SK-N-SH (cell line): ENCODE data around the gene PTPRF.

Source experiments
- CHD2 ChIP-seq: fragments of 150-350 bp; IDR thresholded peaks from 2 replicates; pipeline ENCODE4 v1.6.1; 2018; ENCODE audit warnings: low read length; ENCODE audit not compliant: partially characterized antibody
- ELF1 ChIP-seq: IDR thresholded peaks from 2 replicates; pipeline ENCODE4 v1.4.0; 2012
- FOSL2 ChIP-seq: IDR thresholded peaks from 2 replicates; pipeline ENCODE4 v1.4.0; 2012; ENCODE audit warnings: low read depth, mild to moderate bottlenecking, moderate library complexity, borderline replicate concordance
- GABPA ChIP-seq: IDR thresholded peaks from 2 replicates; pipeline ENCODE4 v1.4.0; 2012; ENCODE audit warnings: low read depth, mild to moderate bottlenecking
- NRF1 ChIP-seq: IDR thresholded peaks from 2 replicates; pipeline ENCODE4 v1.6.1; 2012; ENCODE audit warnings: low read depth, mild to moderate bottlenecking, low read length
- RAD21 ChIP-seq: IDR thresholded peaks from 2 replicates; pipeline ENCODE4 v1.6.1; 2012; ENCODE audit warnings: mild to moderate bottlenecking, low read length
- TEAD4 ChIP-seq: IDR thresholded peaks from 2 replicates; pipeline ENCODE4 v1.4.0; 2012; ENCODE audit warnings: mild to moderate bottlenecking, borderline replicate concordance; ENCODE audit not compliant: insufficient read depth
- USF1 ChIP-seq: IDR thresholded peaks from 2 replicates; pipeline ENCODE4 v1.4.0; 2012; ENCODE audit warnings: low read depth, borderline replicate concordance
- TF ChIP-seq, protein P1 (sequence below): fragments of 200-600 bp; sonication (generic); IDR thresholded peaks from 2 replicates; pipeline ENCODE4 v1.6.1; 2017; ENCODE audit warnings: antibody characterized with exemption, mild to moderate bottlenecking, moderate library complexity
- TF ChIP-seq, protein P2 (sequence below): IDR thresholded peaks from 2 replicates; pipeline ENCODE4 v1.6.1; 2012; ENCODE audit warnings: mild to moderate bottlenecking, low read depth, low read length, moderate library complexity

DNA sequence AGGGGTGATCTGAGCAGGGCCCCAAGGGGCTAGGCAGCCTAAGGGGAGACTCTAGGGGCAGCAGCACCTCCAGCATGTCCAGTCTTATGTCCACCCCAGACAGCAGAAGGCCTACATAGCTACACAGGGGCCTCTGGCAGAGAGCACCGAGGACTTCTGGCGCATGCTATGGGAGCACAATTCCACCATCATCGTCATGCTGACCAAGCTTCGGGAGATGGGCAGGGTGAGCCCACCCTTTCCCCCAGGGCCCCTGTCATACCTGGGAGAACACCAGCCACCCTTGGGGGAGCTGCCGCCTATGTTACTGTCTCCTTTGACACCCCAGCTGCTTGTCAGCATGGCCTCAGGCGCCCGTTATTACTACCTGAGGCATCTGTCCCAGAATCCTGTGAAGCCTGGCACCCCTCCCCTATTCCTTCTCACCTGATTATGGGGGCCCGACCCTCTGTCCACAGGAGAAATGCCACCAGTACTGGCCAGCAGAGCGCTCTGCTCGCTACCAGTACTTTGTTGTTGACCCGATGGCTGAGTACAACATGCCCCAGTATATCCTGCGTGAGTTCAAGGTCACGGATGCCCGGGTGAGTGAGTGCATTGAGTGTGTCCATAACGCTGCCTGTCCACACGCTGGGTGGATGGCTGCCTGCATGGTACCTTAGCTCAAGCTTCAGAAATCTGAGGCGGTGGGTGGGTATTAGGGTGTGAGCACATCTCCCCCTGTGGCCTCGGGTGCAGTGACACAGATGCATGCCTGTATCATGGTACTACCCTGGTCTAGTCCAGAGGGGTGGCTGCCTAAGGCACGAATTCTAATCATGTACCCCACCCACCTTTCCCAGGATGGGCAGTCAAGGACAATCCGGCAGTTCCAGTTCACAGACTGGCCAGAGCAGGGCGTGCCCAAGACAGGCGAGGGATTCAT lies 89.6 kb downstream of the PTPRF start:
- TF ChIP-seq FOSL2 (no peak), TEAD4 (no peak), GABPA (no peak), ELF1 (no peak), RAD21 (no peak), USF1 (no peak), NRF1 (no peak), CHD2 (no peak)
- TF ChIP-seq, protein P1, sequence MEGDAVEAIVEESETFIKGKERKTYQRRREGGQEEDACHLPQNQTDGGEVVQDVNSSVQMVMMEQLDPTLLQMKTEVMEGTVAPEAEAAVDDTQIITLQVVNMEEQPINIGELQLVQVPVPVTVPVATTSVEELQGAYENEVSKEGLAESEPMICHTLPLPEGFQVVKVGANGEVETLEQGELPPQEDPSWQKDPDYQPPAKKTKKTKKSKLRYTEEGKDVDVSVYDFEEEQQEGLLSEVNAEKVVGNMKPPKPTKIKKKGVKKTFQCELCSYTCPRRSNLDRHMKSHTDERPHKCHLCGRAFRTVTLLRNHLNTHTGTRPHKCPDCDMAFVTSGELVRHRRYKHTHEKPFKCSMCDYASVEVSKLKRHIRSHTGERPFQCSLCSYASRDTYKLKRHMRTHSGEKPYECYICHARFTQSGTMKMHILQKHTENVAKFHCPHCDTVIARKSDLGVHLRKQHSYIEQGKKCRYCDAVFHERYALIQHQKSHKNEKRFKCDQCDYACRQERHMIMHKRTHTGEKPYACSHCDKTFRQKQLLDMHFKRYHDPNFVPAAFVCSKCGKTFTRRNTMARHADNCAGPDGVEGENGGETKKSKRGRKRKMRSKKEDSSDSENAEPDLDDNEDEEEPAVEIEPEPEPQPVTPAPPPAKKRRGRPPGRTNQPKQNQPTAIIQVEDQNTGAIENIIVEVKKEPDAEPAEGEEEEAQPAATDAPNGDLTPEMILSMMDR = no peak
- TF ChIP-seq, protein P2, sequence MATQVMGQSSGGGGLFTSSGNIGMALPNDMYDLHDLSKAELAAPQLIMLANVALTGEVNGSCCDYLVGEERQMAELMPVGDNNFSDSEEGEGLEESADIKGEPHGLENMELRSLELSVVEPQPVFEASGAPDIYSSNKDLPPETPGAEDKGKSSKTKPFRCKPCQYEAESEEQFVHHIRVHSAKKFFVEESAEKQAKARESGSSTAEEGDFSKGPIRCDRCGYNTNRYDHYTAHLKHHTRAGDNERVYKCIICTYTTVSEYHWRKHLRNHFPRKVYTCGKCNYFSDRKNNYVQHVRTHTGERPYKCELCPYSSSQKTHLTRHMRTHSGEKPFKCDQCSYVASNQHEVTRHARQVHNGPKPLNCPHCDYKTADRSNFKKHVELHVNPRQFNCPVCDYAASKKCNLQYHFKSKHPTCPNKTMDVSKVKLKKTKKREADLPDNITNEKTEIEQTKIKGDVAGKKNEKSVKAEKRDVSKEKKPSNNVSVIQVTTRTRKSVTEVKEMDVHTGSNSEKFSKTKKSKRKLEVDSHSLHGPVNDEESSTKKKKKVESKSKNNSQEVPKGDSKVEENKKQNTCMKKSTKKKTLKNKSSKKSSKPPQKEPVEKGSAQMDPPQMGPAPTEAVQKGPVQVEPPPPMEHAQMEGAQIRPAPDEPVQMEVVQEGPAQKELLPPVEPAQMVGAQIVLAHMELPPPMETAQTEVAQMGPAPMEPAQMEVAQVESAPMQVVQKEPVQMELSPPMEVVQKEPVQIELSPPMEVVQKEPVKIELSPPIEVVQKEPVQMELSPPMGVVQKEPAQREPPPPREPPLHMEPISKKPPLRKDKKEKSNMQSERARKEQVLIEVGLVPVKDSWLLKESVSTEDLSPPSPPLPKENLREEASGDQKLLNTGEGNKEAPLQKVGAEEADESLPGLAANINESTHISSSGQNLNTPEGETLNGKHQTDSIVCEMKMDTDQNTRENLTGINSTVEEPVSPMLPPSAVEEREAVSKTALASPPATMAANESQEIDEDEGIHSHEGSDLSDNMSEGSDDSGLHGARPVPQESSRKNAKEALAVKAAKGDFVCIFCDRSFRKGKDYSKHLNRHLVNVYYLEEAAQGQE = no peak
